GM19193 (cell line): Measurements from ENCODE around the gene CYB5R3.
A peak's percentile ranks its signal among the peaks of the same experiment; 100 is the strongest.

Experiments
- POLR2A ChIP-seq: IDR thresholded peaks from 4 replicates; pipeline ENCODE4 v1.6.1; 2011; ENCODE audit not compliant: insufficient read depth, insufficient read length; ENCODE audit errors: extremely low read depth

Gene CYB5R3

GRCh38 chr22:42683578-42684283 is 34.5 kb upstream of the CYB5R3 start:
- TF ChIP-seq POLR2A, result no peak

GRCh38 chr22:42682113-42682851 is 33.1 kb upstream of the CYB5R3 start:
- TF ChIP-seq POLR2A, result no peak

GRCh38 chr22:42680648-42681047 is 31.5 kb upstream of the CYB5R3 start:
- no peak for TF ChIP-seq POLR2A

- TF ChIP-seq POLR2A, result no peak
Observed at GRCh38 chr22:42679691-42680090, 30.5 kb upstream of the CYB5R3 start.

GRCh38 chr22:42678894-42679293 is 29.7 kb upstream of the CYB5R3 start:
- TF ChIP-seq POLR2A, result no peak

- TF ChIP-seq POLR2A, result no peak
Observed at GRCh38 chr22:42676059-42676607, 26.9 kb upstream of the CYB5R3 start.

- TF ChIP-seq POLR2A, result no peak
Observed at GRCh38 chr22:42673898-42674401, 24.8 kb upstream of the CYB5R3 start.

GRCh38 chr22:42670921-42671709 is 21.9 kb upstream of the CYB5R3 start:
- no peak for TF ChIP-seq POLR2A

GRCh38 chr22:42670046-42670445 is 20.9 kb upstream of the CYB5R3 start:
- no peak for TF ChIP-seq POLR2A

GRCh38 chr22:42664976-42665831 is 16.0 kb upstream of the CYB5R3 start:
- peak; percentile 58 for TF ChIP-seq POLR2A

- TF ChIP-seq POLR2A, result peak; percentile 50
Observed at GRCh38 chr22:42661985-42662831, 13.0 kb upstream of the CYB5R3 start.

GRCh38 chr22:42656578-42656977 is 7.4 kb upstream of the CYB5R3 start:
- no peak for TF ChIP-seq POLR2A

- no peak for TF ChIP-seq POLR2A
Observed at GRCh38 chr22:42655693-42656092, 6.5 kb upstream of the CYB5R3 start.
